HCT116 (cell line): Measurements from ENCODE around the gene PRM3.

Experiments used
- CEBPB ChIP-seq: IDR thresholded peaks from 2 replicates; pipeline ENCODE4 v1.6.1; 2012; ENCODE audit warnings: low read depth
- EGR1 ChIP-seq: IDR thresholded peaks from 2 replicates; pipeline ENCODE4 v1.6.1; 2012; ENCODE audit warnings: low read depth
- EZH2 ChIP-seq: fragments of 200-600 bp; sonication (generic); IDR thresholded peaks from 2 replicates; pipeline ENCODE4 v1.6.1; 2017; ENCODE audit warnings: antibody characterized with exemption, mixed run types
- POLR2A ChIP-seq: IDR thresholded peaks from 2 replicates; pipeline ENCODE4 v1.7.0; 2011; ENCODE audit warnings: borderline replicate concordance; ENCODE audit not compliant: insufficient read depth, insufficient read length; ENCODE audit errors: extremely low read depth
- POLR2AphosphoS5 ChIP-seq: IDR thresholded peaks from 2 replicates; pipeline ENCODE4 v1.6.1; 2011; ENCODE audit warnings: mild to moderate bottlenecking, low read depth, low read length, moderate library complexity
- SRF ChIP-seq: IDR thresholded peaks from 2 replicates; pipeline ENCODE4 v1.6.1; 2012; ENCODE audit warnings: low read depth
- TCF7L2 ChIP-seq: IDR thresholded peaks from 2 replicates; pipeline ENCODE4 v1.7.0; 2011; ENCODE audit warnings: borderline replicate concordance, inconsistent platforms; ENCODE audit not compliant: insufficient read depth, insufficient read length; ENCODE audit errors: extremely low read depth
- YY1 ChIP-seq: IDR thresholded peaks from 2 replicates; pipeline ENCODE4 v1.6.1; 2011; ENCODE audit warnings: low read length, low read depth, moderate library complexity, mild to moderate bottlenecking; ENCODE audit not compliant: insufficient replicate concordance; ENCODE audit errors: extremely low read depth
- TF ChIP-seq, protein P1 (sequence below), 3 experiments: fragments of 200-600 bp in 1 of 3; sonication (generic) in 1 of 3; IDR thresholded peaks in 2 of 3; conservative IDR thresholded peaks in 1 of 3; 2 replicates each; pipeline ENCODE4 v1.5.1; 2012 to 2017; ENCODE audit warnings: low read depth in 2 of 3, low read length in 2 of 3, antibody characterized with exemption in 1 of 3, borderline replicate concordance in 1 of 3, control low read depth in 1 of 3, mild to moderate bottlenecking in 1 of 3, mixed read lengths in 1 of 3, mixed run types in 1 of 3, moderate library complexity in 1 of 3; ENCODE audit not compliant: insufficient read depth in 1 of 3
- TF ChIP-seq, protein P2 (sequence below): IDR thresholded peaks from 2 replicates; pipeline ENCODE4 v1.6.1; 2011; ENCODE audit warnings: mild to moderate bottlenecking, low read length, moderate library complexity; ENCODE audit not compliant: insufficient replicate concordance; ENCODE audit errors: extremely low read depth
- TF ChIP-seq, protein P3 (sequence below): IDR thresholded peaks from 2 replicates; pipeline ENCODE4 v1.6.1; 2012

DNA sequence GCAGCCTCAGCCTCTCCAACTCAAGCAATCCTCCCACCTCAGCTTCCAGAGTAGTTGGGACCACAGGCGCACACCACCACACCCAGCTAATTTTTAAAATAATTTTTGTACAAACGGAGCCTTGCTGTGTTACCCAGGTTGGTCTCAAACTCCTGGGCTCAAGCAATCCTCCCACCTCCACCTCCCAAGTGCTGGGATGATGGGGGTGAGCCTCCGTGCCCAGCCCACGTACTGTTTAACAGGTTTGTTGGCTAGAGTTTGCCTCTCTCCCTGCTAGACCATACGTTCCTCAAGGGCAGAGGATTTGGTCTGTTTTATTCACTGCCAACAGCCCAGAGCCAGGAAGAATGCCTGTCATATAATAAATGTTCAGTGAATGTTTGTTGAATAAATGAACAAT is 44.0 kb downstream of the PRM3 start:
- TF ChIP-seq, protein P1, sequence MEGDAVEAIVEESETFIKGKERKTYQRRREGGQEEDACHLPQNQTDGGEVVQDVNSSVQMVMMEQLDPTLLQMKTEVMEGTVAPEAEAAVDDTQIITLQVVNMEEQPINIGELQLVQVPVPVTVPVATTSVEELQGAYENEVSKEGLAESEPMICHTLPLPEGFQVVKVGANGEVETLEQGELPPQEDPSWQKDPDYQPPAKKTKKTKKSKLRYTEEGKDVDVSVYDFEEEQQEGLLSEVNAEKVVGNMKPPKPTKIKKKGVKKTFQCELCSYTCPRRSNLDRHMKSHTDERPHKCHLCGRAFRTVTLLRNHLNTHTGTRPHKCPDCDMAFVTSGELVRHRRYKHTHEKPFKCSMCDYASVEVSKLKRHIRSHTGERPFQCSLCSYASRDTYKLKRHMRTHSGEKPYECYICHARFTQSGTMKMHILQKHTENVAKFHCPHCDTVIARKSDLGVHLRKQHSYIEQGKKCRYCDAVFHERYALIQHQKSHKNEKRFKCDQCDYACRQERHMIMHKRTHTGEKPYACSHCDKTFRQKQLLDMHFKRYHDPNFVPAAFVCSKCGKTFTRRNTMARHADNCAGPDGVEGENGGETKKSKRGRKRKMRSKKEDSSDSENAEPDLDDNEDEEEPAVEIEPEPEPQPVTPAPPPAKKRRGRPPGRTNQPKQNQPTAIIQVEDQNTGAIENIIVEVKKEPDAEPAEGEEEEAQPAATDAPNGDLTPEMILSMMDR (IDR thresholded peaks at IDR 0.05 in 2 of 3, conservative IDR thresholded peaks at IDR 0.05 in 1 of 3; ENCODE audit: borderline replicate concordance in 1 of 3, insufficient read depth in 1 of 3, low read depth in 2 of 3, low read length in 2 of 3), result no peak
- TF ChIP-seq, protein P2, sequence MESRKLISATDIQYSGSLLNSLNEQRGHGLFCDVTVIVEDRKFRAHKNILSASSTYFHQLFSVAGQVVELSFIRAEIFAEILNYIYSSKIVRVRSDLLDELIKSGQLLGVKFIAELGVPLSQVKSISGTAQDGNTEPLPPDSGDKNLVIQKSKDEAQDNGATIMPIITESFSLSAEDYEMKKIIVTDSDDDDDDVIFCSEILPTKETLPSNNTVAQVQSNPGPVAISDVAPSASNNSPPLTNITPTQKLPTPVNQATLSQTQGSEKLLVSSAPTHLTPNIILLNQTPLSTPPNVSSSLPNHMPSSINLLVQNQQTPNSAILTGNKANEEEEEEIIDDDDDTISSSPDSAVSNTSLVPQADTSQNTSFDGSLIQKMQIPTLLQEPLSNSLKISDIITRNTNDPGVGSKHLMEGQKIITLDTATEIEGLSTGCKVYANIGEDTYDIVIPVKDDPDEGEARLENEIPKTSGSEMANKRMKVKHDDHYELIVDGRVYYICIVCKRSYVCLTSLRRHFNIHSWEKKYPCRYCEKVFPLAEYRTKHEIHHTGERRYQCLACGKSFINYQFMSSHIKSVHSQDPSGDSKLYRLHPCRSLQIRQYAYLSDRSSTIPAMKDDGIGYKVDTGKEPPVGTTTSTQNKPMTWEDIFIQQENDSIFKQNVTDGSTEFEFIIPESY, result no peak
- no peak for TF ChIP-seq YY1
- no peak for TF ChIP-seq EZH2
- no peak for TF ChIP-seq EGR1
- no peak for TF ChIP-seq POLR2A
- TF ChIP-seq CEBPB, result no peak
- no peak for TF ChIP-seq POLR2AphosphoS5
- TF ChIP-seq, protein P3, sequence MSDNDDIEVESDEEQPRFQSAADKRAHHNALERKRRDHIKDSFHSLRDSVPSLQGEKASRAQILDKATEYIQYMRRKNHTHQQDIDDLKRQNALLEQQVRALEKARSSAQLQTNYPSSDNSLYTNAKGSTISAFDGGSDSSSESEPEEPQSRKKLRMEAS, result no peak
- TF ChIP-seq SRF, result no peak
- TF ChIP-seq TCF7L2, result no peak
